H1 (cell line): ENCODE results near the gene ASRGL1. TPM values are rescaled to one million over a fixed set of nuclear protein-coding genes. Genes with fewer than 3 reads are reported as not detected.
"Not testable (repeated sequence)": the region's sequence is repeated elsewhere in the genome, so short reads cannot be mapped to it uniquely, and the experiment has no call there.

Experiments used
- CTCF ChIA-PET: fragments of 300-600 bp; sonication (Branson Sonifier 250); formaldehyde crosslinking; loops from one replicate; lab custom pipeline; 2021; ENCODE audit not compliant: partially characterized antibody; lab: Charles Lee
- POLR2A ChIA-PET: fragments of 300-600 bp; sonication (Branson Sonifier 250); formaldehyde crosslinking; loops from one replicate; lab custom pipeline; 2021; ENCODE audit warnings: inconsistent platforms; ENCODE audit not compliant: partially characterized antibody; lab: Charles Lee
- DNase-seq, 2 experiments: peaks; one replicate each; pipeline versions ENCODE4 v3.0.0 to v3.0.0-alpha.2; 2010 to 2022; ENCODE audit warnings: low spot score in 2 of 2, low read depth in 1 of 2, mixed read lengths in 1 of 2
- FAIRE-seq: peaks from 2 replicates; lab custom pipeline; 2011; peaks lifted over from hg19 to GRCh38; lab: Jason Lieb, UNC
- H2AFZ ChIP-seq: 2 replicates; pipeline ENCODE4 v1.8.1; 2012; ENCODE audit warnings: low read length, inconsistent platforms
- H2AK5ac ChIP-seq: 2 replicates; pipeline ENCODE4 v1.6.1; 2013; ENCODE audit warnings: low read depth, low read length
- H2BK120ac ChIP-seq: replicated peaks from 2 replicates; pipeline ENCODE3; 2013; ENCODE audit warnings: low read depth, low read length, inconsistent platforms
- H2BK12ac ChIP-seq: 2 replicates; pipeline ENCODE4 v1.6.1; 2013; ENCODE audit warnings: low read depth, low read length
- H2BK15ac ChIP-seq: 2 replicates; pipeline ENCODE4 v1.6.1; 2013; ENCODE audit warnings: low read length
- H2BK20ac ChIP-seq: 2 replicates; pipeline ENCODE4 v1.6.1; 2013; ENCODE audit warnings: low read length
- H2BK5ac ChIP-seq: 2 replicates; pipeline ENCODE4 v1.6.1; 2013; ENCODE audit warnings: low read depth, low read length
- H3K14ac ChIP-seq: 2 replicates; pipeline ENCODE4 v1.6.1; 2013; ENCODE audit warnings: inconsistent platforms; ENCODE audit not compliant: insufficient read length
- H3K18ac ChIP-seq: 2 replicates; pipeline ENCODE4 v1.6.1; 2013; ENCODE audit warnings: low read length; ENCODE audit errors: extremely low read depth
- H3K23ac ChIP-seq: 2 replicates; pipeline ENCODE4 v1.6.1; 2013; ENCODE audit warnings: inconsistent platforms; ENCODE audit not compliant: insufficient read length
- H3K23me2 ChIP-seq: 2 replicates; pipeline ENCODE4 v1.6.1; 2013; ENCODE audit warnings: low read depth, low read length
- H3K27ac ChIP-seq: 2 replicates; pipeline ENCODE4 v1.6.1; 2011; ENCODE audit warnings: low read depth, low read length, inconsistent platforms
- H3K27me3 ChIP-seq, 4 experiments: replicated peaks in 1 of 4; 1 replicate in 1 of 4; 2 replicates in 3 of 4; pipeline versions ENCODE4 v1.6.1 to v1.8.1; 2011 to 2013; ENCODE audit warnings: low read length in 3 of 4, mild to moderate bottlenecking in 3 of 4, inconsistent platforms in 2 of 4, mixed read lengths in 2 of 4, moderate library complexity in 1 of 4; ENCODE audit not compliant: control insufficient read depth in 3 of 4, insufficient read depth in 3 of 4; ENCODE audit errors: extremely low read depth in 1 of 4
- H3K36me3 ChIP-seq, 4 experiments: 2 replicates each; pipeline versions ENCODE4 v1.6.1 to v1.8.1; 2011 to 2013; ENCODE audit warnings: mild to moderate bottlenecking in 4 of 4, low read length in 3 of 4, moderate library complexity in 2 of 4, control low read depth in 1 of 4, inconsistent platforms in 1 of 4; ENCODE audit not compliant: insufficient read depth in 4 of 4, control insufficient read depth in 2 of 4
- H3K4ac ChIP-seq: replicated peaks from 2 replicates; pipeline ENCODE3; 2013; ENCODE audit warnings: low read length, low read depth, mixed read lengths, inconsistent platforms; ENCODE audit not compliant: insufficient read length
- H3K4me1 ChIP-seq, 4 experiments: replicated peaks in 1 of 4; 1 replicate in 1 of 4; 2 replicates in 3 of 4; pipeline versions ENCODE4 v1.6.1 to v1.8.1; 2011 to 2013; ENCODE audit warnings: low read length in 3 of 4, inconsistent platforms in 2 of 4, mixed read lengths in 1 of 4; ENCODE audit not compliant: insufficient read depth in 4 of 4, control insufficient read depth in 3 of 4
- H3K4me2 ChIP-seq, 2 experiments: 2 replicates each; pipeline versions ENCODE4 v1.6.1 to v1.8.1; 2011 to 2013; ENCODE audit warnings: low read depth in 2 of 2, low read length in 2 of 2, control low read depth in 1 of 2, inconsistent platforms in 1 of 2, mild to moderate bottlenecking in 1 of 2; ENCODE audit not compliant: insufficient read depth in 1 of 2
- H3K4me3 ChIP-seq, 4 experiments: fragments of 200-600, 300-600 bp in 1 of 4; sonication (generic), shearing (Covaris generic), sonication (Bioruptor Twin) in 1 of 4; 2 replicates each; pipeline versions ENCODE4 v1.5.1 to v1.8.1; 2011 to 2016; ENCODE audit warnings: low read length in 4 of 4, low read depth in 3 of 4, control low read depth in 2 of 4, inconsistent platforms in 2 of 4, mild to moderate bottlenecking in 2 of 4, mixed read lengths in 1 of 4, moderate library complexity in 1 of 4; ENCODE audit not compliant: insufficient read depth in 2 of 4; ENCODE audit errors: extremely low read depth in 1 of 4
- H3K56ac ChIP-seq: replicated peaks from 2 replicates; pipeline ENCODE3; 2013; ENCODE audit warnings: low read depth, mild to moderate bottlenecking, mixed read lengths, low read length, inconsistent platforms; ENCODE audit not compliant: insufficient read length
- H3K79me1 ChIP-seq: 2 replicates; pipeline ENCODE4 v1.6.1; 2013; ENCODE audit warnings: low read depth, low read length, control low read depth
- H3K79me2 ChIP-seq, 2 experiments: 2 replicates each; pipeline versions ENCODE4 v1.6.1 to v1.8.1; 2012 to 2013; ENCODE audit warnings: low read length in 2 of 2, mild to moderate bottlenecking in 2 of 2, inconsistent platforms in 1 of 2; ENCODE audit not compliant: insufficient read depth in 2 of 2, control insufficient read depth in 1 of 2
- H3K9ac ChIP-seq, 4 experiments: replicated peaks in 1 of 4; 1 replicate in 1 of 4; 2 replicates in 3 of 4; pipeline versions ENCODE4 v1.6.1 to v1.8.1; 2011 to 2013; ENCODE audit warnings: low read depth in 3 of 4, low read length in 3 of 4, control low read depth in 2 of 4, mild to moderate bottlenecking in 2 of 4, moderate library complexity in 2 of 4, inconsistent platforms in 1 of 4; ENCODE audit errors: extremely low read depth in 1 of 4
- H3K9me3 ChIP-seq, 2 experiments: 2 replicates each; pipeline versions ENCODE4 v1.6.1 to v1.8.1; 2012 to 2013; ENCODE audit warnings: mild to moderate bottlenecking in 2 of 2, moderate library complexity in 2 of 2, control low read depth in 1 of 2, inconsistent platforms in 1 of 2, low read depth in 1 of 2, low read length in 1 of 2, mixed read lengths in 1 of 2; ENCODE audit not compliant: insufficient read depth in 2 of 2
- H4K20me1 ChIP-seq, 2 experiments: replicated peaks in 1 of 2; 2 replicates each; pipeline versions ENCODE3 to v1.8.1; 2011 to 2013; ENCODE audit warnings: inconsistent platforms in 2 of 2, low read length in 2 of 2, mild to moderate bottlenecking in 1 of 2; ENCODE audit not compliant: insufficient read depth in 2 of 2, control insufficient read depth in 1 of 2
- H4K5ac ChIP-seq: 2 replicates; pipeline ENCODE4 v1.6.1; 2013; ENCODE audit warnings: low read length, low read depth, mixed read lengths, inconsistent platforms; ENCODE audit not compliant: insufficient read length
- H4K8ac ChIP-seq: 2 replicates; pipeline ENCODE4 v1.8.0; 2013; ENCODE audit warnings: mild to moderate bottlenecking, moderate library complexity, low read length, inconsistent platforms; ENCODE audit not compliant: insufficient read depth; ENCODE audit errors: extremely low read depth
- H4K91ac ChIP-seq: replicated peaks from 2 replicates; pipeline ENCODE3; 2013; ENCODE audit warnings: low read length, mixed read lengths, inconsistent platforms; ENCODE audit not compliant: insufficient read length
- CTCF ChIP-seq, 3 experiments: IDR thresholded peaks; 1 replicate in 2 of 3; 2 replicates in 1 of 3; pipeline versions ENCODE4 v1.5.1 to v1.6.1; 2011; ENCODE audit warnings: low read length in 3 of 3, mild to moderate bottlenecking in 3 of 3, inconsistent platforms in 2 of 3, low read depth in 1 of 3, moderate library complexity in 1 of 3; ENCODE audit not compliant: insufficient read depth in 1 of 3; ENCODE audit errors: control extremely low read depth in 1 of 3
- RAD21 ChIP-seq, 2 experiments: IDR thresholded peaks in 1 of 2; conservative IDR thresholded peaks in 1 of 2; 2 replicates each; pipeline ENCODE4 v1.6.1; 2011; ENCODE audit warnings: low read depth in 2 of 2, low read length in 2 of 2, improper control_type of control experiment in 1 of 2, inconsistent platforms in 1 of 2, mild to moderate bottlenecking in 1 of 2, moderate library complexity in 1 of 2
- WGBS, 2 experiments: shearing (Covaris generic) in 1 of 2; methylation state at CpG; one replicate each; pipeline versions ENCODE4 v1.1.6 to v1.1.7; 2013 to 2015; ENCODE audit warnings: low lambda C conversion rate in 2 of 2, mixed read lengths in 2 of 2, inconsistent platforms in 1 of 2, low coverage in 1 of 2, missing lambda C conversion rate in 1 of 2; ENCODE audit not compliant: insufficient replicate concordance in 2 of 2, insufficient coverage in 1 of 2, insufficient read length in 1 of 2; ENCODE audit errors: extremely low coverage in 1 of 2, missing lambda C conversion rate in 1 of 2; 5-methylcytosine and 5-hydroxymethylcytosine counted together
- polyA plus RNA-seq, 7 experiments: library from polyadenylated mRNA; depleted of rRNA in 3 of 7; stranded (reverse) in 5 of 7; unstranded in 2 of 7; fragments of >200 nt in 5 of 7; fragments of 200-250 nt in 2 of 7; gene quantifications; 1 replicate in 5 of 7; 2 replicates in 1 of 7; 4 replicates in 1 of 7; pipeline versions ENCODE4 v1.2.1 to v1.2.3, GENCODE V29; 2011 to 2013; ENCODE audit warnings: missing spikeins in 2 of 7, mixed read lengths in 2 of 7
- total RNA-seq: library from RNA; stranded (reverse); fragmentation: NEBNext Ultra II Directional; extraction: Animal tissue kit (Norgen Biotek cat#: 25700); gene quantifications from 2 replicates; pipeline ENCODE4 v1.2.1, GENCODE V29; 2021

ASRGL1 gene
- total and polyA plus RNA-seq, 2 of the 8 experiments (the other 6 are each of a cell fraction or from before 2014, with no cell fraction given) = 19.9 to 23.5 TPM

DNA sequence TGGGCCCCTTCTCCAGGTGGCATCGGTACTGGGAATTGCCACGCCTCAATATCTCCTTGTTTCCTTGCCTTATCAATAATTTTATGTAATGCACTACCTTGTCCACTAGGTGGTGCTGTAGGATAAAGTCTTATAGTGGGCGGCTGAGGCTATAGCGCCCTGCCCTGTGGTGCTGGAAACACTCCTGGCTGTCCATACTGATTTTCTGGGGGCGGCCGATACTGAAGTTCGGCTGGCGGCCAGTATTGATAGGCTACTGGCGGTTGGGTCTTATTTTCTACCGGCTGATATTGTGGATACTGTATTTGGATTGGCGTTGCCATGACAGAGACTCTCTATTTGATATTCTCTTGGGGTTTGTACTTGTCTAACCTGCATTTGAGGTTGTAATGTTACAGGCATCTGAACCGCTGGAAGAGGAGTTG is 43.6 kb downstream of the ASRGL1 start:
- not testable (repeated sequence) for H2BK15ac ChIP-seq, H2BK20ac ChIP-seq, H3K79me2 ChIP-seq, H3K27ac ChIP-seq, H3K4me2 ChIP-seq, H3K36me3 ChIP-seq, H3K23ac ChIP-seq, H3K4me1 ChIP-seq, H4K5ac ChIP-seq, H3K23me2 ChIP-seq, H2BK120ac ChIP-seq, H2BK5ac ChIP-seq, H3K9me3 ChIP-seq, H2BK12ac ChIP-seq, H3K18ac ChIP-seq, FAIRE-seq, H3K4ac ChIP-seq, H3K9ac ChIP-seq, H3K14ac ChIP-seq, H3K79me1 ChIP-seq, H2AK5ac ChIP-seq, H3K27me3 ChIP-seq, H4K8ac ChIP-seq, DNase-seq, H2AFZ ChIP-seq, H4K20me1 ChIP-seq, H3K4me3 ChIP-seq, H4K91ac ChIP-seq, H3K56ac ChIP-seq
- 39% methylated on average over 12 of the region's 12 CpGs; no CpG with 5 or more reads in 1 of the 2 experiments for WGBS, 2 experiments
- POLR2A ChIA-PET = interaction anchor here (0.6 kb wide), 1 partner anchor 187 kb away, joined by 3 read pairs; no protein-coding TSS in a partner anchor
- TF ChIP-seq RAD21 (IDR thresholded peaks at IDR 0.05 in 1 of 2, conservative IDR thresholded peaks at IDR 0.05 in 1 of 2; ENCODE audit: low read depth in 2 of 2, low read length in 2 of 2) (peak; percentile 79 to 81), CTCF (IDR thresholded peaks at IDR 0.05; ENCODE audit: control extremely low read depth in 1 of 3, insufficient read depth in 1 of 3, low read depth in 1 of 3, low read length in 3 of 3) (peak; percentile 8 to 86 (median 74))
- CTCF ChIA-PET = interaction anchor here (0.7 to 1.9 kb wide), 11 partner anchors 14 to 185 kb away, joined by 3 to 13 read pairs (median 5); partner anchors contain the start of genes ASRGL1 and SCGB2A1
